Prostate gland (tissue), 2 donors: ENCODE measurements around the gene FCER1G. TPM values are rescaled to one million over a fixed set of nuclear protein-coding genes. Genes with fewer than 3 reads are reported as not detected.

ENCODE experiments used
- DNase-seq: peaks from one replicate; pipeline ENCODE4 v3.0.0-alpha.2; 2019; ENCODE audit warnings: low spot score
- H3K27ac ChIP-seq, 2 donors: fragments of 200-600 bp; sonication (generic); 2 replicates each; pipeline ENCODE4 v1.5.1; 2017 to 2019
- H3K27me3 ChIP-seq: fragments of 200-600 bp; sonication (generic); replicated peaks from 2 replicates; pipeline ENCODE4 v1.5.1; 2019; ENCODE audit not compliant: insufficient read depth
- H3K36me3 ChIP-seq, 2 donors: fragments of 200-600 bp; sonication (generic); 1 replicate in 1 of 2; 2 replicates in 1 of 2; pipeline versions ENCODE4 v1.5.1 to v1.8.1; 2017 to 2019
- H3K4me1 ChIP-seq: fragments of 200-600 bp; sonication (generic); replicated peaks from 2 replicates; pipeline ENCODE4 v1.5.1; 2019
- H3K4me3 ChIP-seq, 2 donors: fragments of 200-600 bp; sonication (generic); 2 replicates each; pipeline ENCODE4 v1.5.1; 2017 to 2019
- H3K9me3 ChIP-seq: fragments of 200-600 bp; sonication (generic); 2 replicates; pipeline ENCODE4 v1.5.1; 2017
- CTCF ChIP-seq, 4 experiments: fragments of 200-600 bp in 2 of 4; fragments of 450-650 bp in 2 of 4; sonication (generic) in 2 of 4; IDR thresholded peaks; 1 replicate in 3 of 4; 2 replicates in 1 of 4; pipeline ENCODE4 v1.5.1; 2016 to 2019; ENCODE audit warnings: antibody characterized with exemption in 4 of 4, mild to moderate bottlenecking in 2 of 4, moderate library complexity in 2 of 4
- POLR2A ChIP-seq: fragments of 450-650 bp; IDR thresholded peaks from one replicate; pipeline ENCODE4 v1.6.1; 2016; ENCODE audit warnings: antibody characterized with exemption, mild to moderate bottlenecking
- POLR2AphosphoS5 ChIP-seq: sonication (generic); formaldehyde crosslinking; IDR thresholded peaks from one replicate; pipeline ENCODE4 v1.6.1; 2017; ENCODE audit warnings: antibody characterized with exemption
- WGBS: methylation state at CpG from one replicate; pipeline ENCODE4 v1.1.5; 2018; 5-methylcytosine and 5-hydroxymethylcytosine counted together
- intact Hi-C: fragments of 100-400 bp; cut with DNase I; formaldehyde crosslinking; loops from one replicate; pipeline ENCODE4 v1.14.2; 2022
- total RNA-seq, 2 donors: library from RNA; depleted of rRNA; stranded (reverse); fragments of >200 nt; gene quantifications; one replicate each; pipeline ENCODE4 v1.1.0, GENCODE V29; 2016

Gene FCER1G
- total RNA-seq, 2 donors from 2014 or later, result 3.6 to 22.4 TPM

GRCh38 chr1:161171191-161171590 lies 43.9 kb upstream of the FCER1G start:
- H3K4me3 ChIP-seq, result no peak overlapping the region
- 51% methylated on average over 5 of the region's 5 CpGs for WGBS
- H3K9me3 ChIP-seq, result no peaks in the 10 kb centered on the region
- no peak overlapping the region for H3K27ac ChIP-seq
- H3K27me3 ChIP-seq, result no peaks in the 10 kb centered on the region
- intact Hi-C loops, result no loop called here
- no peak for DNase-seq
- peaks cover 0 to 17% of the 10 kb centered on the region in 2 donors for H3K36me3 ChIP-seq
- TF ChIP-seq POLR2AphosphoS5 (no peak), POLR2A (no peak), CTCF (IDR thresholded peaks at IDR 0.05) (no peak)
- H3K4me1 ChIP-seq, result no peaks in the 10 kb centered on the region

DNA sequence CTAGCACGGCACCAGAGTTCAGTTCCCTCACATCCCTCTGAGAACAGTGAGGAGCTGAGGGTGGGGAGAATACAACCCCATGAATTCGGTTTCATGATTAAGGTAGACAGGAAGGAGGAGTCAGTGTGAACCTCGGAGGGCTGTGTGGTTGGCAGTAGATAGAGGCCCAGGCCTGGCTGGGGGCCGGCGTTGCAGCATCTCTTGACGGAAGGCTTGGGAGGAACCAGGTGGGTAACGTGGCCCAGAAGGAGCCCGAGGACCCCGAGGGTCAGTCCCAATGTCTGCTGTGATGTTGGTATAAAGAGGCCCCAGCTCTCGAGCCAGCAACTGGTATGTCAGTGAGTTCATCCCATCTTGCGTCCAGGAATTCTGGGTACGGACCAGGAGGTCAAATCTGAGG lies 43.4 kb upstream of the FCER1G start:
- DNase-seq, result no peak
- Histone ChIP-seq H3K36me3 (peaks cover 0 to 17% of the 10 kb centered on the region in 2 donors), H3K27me3 (no peaks in the 10 kb centered on the region), H3K27ac (peak overlapping the region in 1 of 2 donors; percentile 25), H3K4me1 (no peaks in the 10 kb centered on the region), H3K9me3 (no peaks in the 10 kb centered on the region), H3K4me3 (no peak overlapping the region)
- TF ChIP-seq POLR2A (no peak), CTCF (IDR thresholded peaks at IDR 0.05) (no peak), POLR2AphosphoS5 (no peak)
- intact Hi-C loops, result no loop called here
- 82% methylated on average over 12 of the region's 12 CpGs for WGBS

GRCh38 chr1:161172349-161172748 lies 42.7 kb upstream of the FCER1G start:
- H3K4me1 ChIP-seq, result no peaks in the 10 kb centered on the region
- H3K27me3 ChIP-seq, result no peaks in the 10 kb centered on the region
- no peak overlapping the region for H3K4me3 ChIP-seq
- peaks cover 0 to 17% of the 10 kb centered on the region in 2 donors for H3K36me3 ChIP-seq
- WGBS, result 63% methylated on average over 1 of the region's 1 CpG
- TF ChIP-seq CTCF (IDR thresholded peaks at IDR 0.05), result no peak
- TF ChIP-seq POLR2AphosphoS5, result no peak
- no peak for TF ChIP-seq POLR2A
- H3K9me3 ChIP-seq, result no peaks in the 10 kb centered on the region
- intact Hi-C loops, result no loop called here
- peak overlapping the region in 1 of 2 donors; percentile 25 for H3K27ac ChIP-seq
- peak; percentile 29 for DNase-seq

DNA sequence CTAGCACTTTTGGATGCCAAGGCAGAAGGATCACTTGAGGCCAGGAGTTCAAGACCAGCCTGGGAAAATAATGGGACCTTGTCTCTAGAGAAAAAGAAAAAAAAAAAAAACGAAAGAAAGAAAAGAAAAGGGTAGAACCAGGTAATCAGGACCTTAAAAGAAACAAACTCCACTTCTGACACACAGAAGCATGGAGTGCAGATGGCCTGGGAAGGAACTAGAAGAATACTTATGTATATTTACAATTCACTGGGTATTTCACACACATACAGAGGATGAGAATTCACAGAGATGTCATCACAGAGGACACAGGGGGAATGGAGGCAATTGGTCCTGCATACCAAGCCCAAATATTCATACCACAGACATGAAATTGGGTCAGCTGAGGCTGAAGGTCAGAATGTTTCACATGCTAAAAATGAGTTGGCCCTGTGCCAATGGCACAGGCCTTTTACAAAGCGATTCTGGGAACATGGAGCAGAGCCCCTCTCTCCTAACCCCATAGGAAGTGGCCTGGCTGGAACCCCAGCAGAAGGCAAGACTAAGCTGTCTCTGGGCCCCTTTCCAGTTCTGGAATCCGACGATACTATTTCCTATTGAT lies 42.2 kb upstream of the FCER1G start:
- H3K36me3 ChIP-seq, result peaks cover 0 to 17% of the 10 kb centered on the region in 2 donors
- WGBS, result 60% methylated on average over 4 of the region's 4 CpGs
- H3K9me3 ChIP-seq, result no peaks in the 10 kb centered on the region
- no peak for TF ChIP-seq POLR2A
- TF ChIP-seq CTCF (IDR thresholded peaks at IDR 0.05), result no peak
- no peak for TF ChIP-seq POLR2AphosphoS5
- H3K4me3 ChIP-seq, result no peak overlapping the region
- H3K4me1 ChIP-seq, result no peaks in the 10 kb centered on the region
- intact Hi-C loops, result no loop called here
- no peak overlapping the region for H3K27ac ChIP-seq
- no peak for DNase-seq
- no peaks in the 10 kb centered on the region for H3K27me3 ChIP-seq

GRCh38 chr1:161173711-161174110 lies 41.4 kb upstream of the FCER1G start:
- Histone ChIP-seq H3K27ac (no peak overlapping the region), H3K9me3 (no peaks in the 10 kb centered on the region), H3K27me3 (no peaks in the 10 kb centered on the region), H3K36me3 (peaks cover 0 to 17% of the 10 kb centered on the region in 2 donors), H3K4me1 (no peaks in the 10 kb centered on the region), H3K4me3 (no peak overlapping the region)
- 95% methylated on average over 11 of the region's 11 CpGs for WGBS
- TF ChIP-seq POLR2A (no peak), CTCF (IDR thresholded peaks at IDR 0.05) (no peak), POLR2AphosphoS5 (no peak)
- DNase-seq, result no peak
- intact Hi-C loops, result no loop called here
